AG09309 (cell line): ENCODE results near the gene CCR5.
"Not testable (repeated sequence)": the region's sequence is repeated elsewhere in the genome, so short reads cannot be mapped to it uniquely, and the experiment has no call there.

Source experiments
- DNase-seq: peaks from one replicate; pipeline ENCODE4 v3.0.0-alpha.2; 2010; ENCODE audit warnings: low read depth
- H3K4me3 ChIP-seq: 2 replicates; pipeline ENCODE4 v1.5.1; 2011; ENCODE audit warnings: mild to moderate bottlenecking, low read depth, low read length, moderate library complexity; ENCODE audit not compliant: control insufficient read depth
- CTCF ChIP-seq: IDR thresholded peaks from 2 replicates; pipeline ENCODE4 v1.5.1; 2011; ENCODE audit warnings: mild to moderate bottlenecking, low read depth, low read length, inconsistent platforms; ENCODE audit not compliant: insufficient read depth, control insufficient read depth; ENCODE audit errors: missing control alignments

Gene CCR5

GRCh38 chr3:46380471-46381221 is 9.9 kb downstream of the CCR5 start:
- no peak for TF ChIP-seq CTCF
- DNase-seq, result no peak
- no peak overlapping the region for H3K4me3 ChIP-seq

DNA sequence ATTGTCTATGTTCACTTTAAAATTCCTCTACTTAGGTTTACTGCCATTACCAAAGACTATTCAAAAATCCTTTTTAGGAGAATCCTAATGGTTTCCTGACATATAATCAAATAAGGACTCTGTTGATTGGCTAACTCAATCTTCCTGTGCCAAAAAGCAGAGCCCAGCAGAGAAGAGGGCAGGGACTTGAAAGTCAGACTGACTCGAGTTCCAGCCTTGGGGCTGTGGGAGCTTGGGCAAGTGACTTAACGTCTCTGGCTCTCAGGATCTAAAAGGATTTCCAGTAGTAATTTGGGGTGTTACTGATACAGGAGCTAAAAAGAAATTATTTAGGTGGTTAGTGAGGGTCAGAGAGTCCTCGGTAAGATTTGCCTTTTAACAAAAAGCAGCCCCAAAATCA is 10.9 kb downstream of the CCR5 start:
- no peak overlapping the region for H3K4me3 ChIP-seq
- TF ChIP-seq CTCF, result no peak
- DNase-seq, result no peak

- no peak for TF ChIP-seq CTCF
- no peak for DNase-seq
- no peak overlapping the region for H3K4me3 ChIP-seq
Measured at GRCh38 chr3:46383211-46383950, 12.6 kb downstream of the CCR5 start.

GRCh38 chr3:46383951-46384330 is 13.2 kb downstream of the CCR5 start:
- no peak overlapping the region for H3K4me3 ChIP-seq
- TF ChIP-seq CTCF, result no peak
- DNase-seq, result no peak

- no peak overlapping the region for H3K4me3 ChIP-seq
- TF ChIP-seq CTCF, result no peak
- DNase-seq, result no peak
Measured at GRCh38 chr3:46386205-46386604, 15.5 kb downstream of the CCR5 start.

- H3K4me3 ChIP-seq, DNase-seq: not testable (repeated sequence)
Measured at GRCh38 chr3:46388847-46389246, 18.1 kb downstream of the CCR5 start.

DNA sequence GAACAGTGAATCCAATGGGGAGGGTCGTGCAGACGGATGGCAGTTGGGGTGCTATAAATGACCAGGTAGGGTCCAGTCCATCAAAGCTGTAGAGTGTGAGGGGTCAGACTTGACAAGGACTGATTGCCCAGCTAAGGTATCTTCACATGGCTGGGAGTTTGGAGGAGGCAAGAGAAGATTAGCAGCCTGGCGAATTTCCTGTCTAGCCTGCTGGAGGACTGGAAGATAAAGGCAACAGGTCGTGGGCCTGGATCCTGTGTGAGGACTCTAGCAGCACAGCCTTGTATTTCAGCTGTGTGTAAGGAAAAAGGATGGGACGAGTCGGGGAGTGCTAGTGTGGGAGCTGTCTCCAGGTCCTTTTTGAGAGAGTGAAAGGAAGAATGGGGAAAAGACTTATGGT is 18.6 kb downstream of the CCR5 start:
- DNase-seq, result no peak
- no peak overlapping the region for H3K4me3 ChIP-seq
- no peak for TF ChIP-seq CTCF

- not testable (repeated sequence) for DNase-seq, H3K4me3 ChIP-seq
Measured at GRCh38 chr3:46391526-46391925, 20.8 kb downstream of the CCR5 start.
